Glomerular visceral epithelial cell (primary cell): ENCODE measurements around the gene EFS.

Experiments
- DNase-seq: peaks from one replicate; pipeline ENCODE4 v3.0.0-alpha.2; 2016; ENCODE audit errors: extremely low spot score

EFS gene

GRCh38 chr14:23378612-23379220 lies 13.7 kb upstream of the EFS start:
- no peak for DNase-seq

- DNase-seq = no peak
Observed at GRCh38 chr14:23377573-23378563, 12.9 kb upstream of the EFS start.

- DNase-seq = no peak
Observed at GRCh38 chr14:23377198-23377550, 12.2 kb upstream of the EFS start.

- DNase-seq = no peak
Observed at GRCh38 chr14:23376482-23377197, 11.7 kb upstream of the EFS start, which contains the start of gene CMTM5. Gene CMTM5 (plus strand): TSS chr14:23377046. CDS start chr14:23377252, 206 bp downstream.

- DNase-seq = no peak
Observed at GRCh38 chr14:23375527-23376251, 10.7 kb upstream of the EFS start.

GRCh38 chr14:23373041-23373440 lies 8.1 kb upstream of the EFS start:
- DNase-seq = no peak

GRCh38 chr14:23372509-23372908 lies 7.5 kb upstream of the EFS start, which contains the start of gene IL25:
Gene IL25 (plus strand): TSS chr14:23372809.
- DNase-seq = no peak

GRCh38 chr14:23371865-23372264 lies 6.9 kb upstream of the EFS start:
- no peak for DNase-seq

- no peak for DNase-seq
Observed at GRCh38 chr14:23370221-23370620, 5.2 kb upstream of the EFS start.

GRCh38 chr14:23366426-23366921 lies 1.5 kb upstream of the EFS start:
- DNase-seq = no peak

GRCh38 chr14:23365732-23366425 lies 907 bp upstream of the EFS start:
- DNase-seq = no peak

GRCh38 chr14:23364164-23365035 lies 572 bp downstream of the EFS start:
- no peak for DNase-seq

- DNase-seq = peak; percentile 11
Observed at GRCh38 chr14:23362200-23362599, 2.8 kb downstream of the EFS start.

GRCh38 chr14:23361763-23362162 lies 3.2 kb downstream of the EFS start:
- no peak for DNase-seq

GRCh38 chr14:23361320-23361719 lies 3.7 kb downstream of the EFS start:
- no peak for DNase-seq

- DNase-seq = no peak
Observed at GRCh38 chr14:23360496-23360895, 4.5 kb downstream of the EFS start.

GRCh38 chr14:23359722-23360447 lies 5.1 kb downstream of the EFS start:
- DNase-seq = no peak

GRCh38 chr14:23359167-23359626 lies 5.8 kb downstream of the EFS start:
- no peak for DNase-seq

- no peak for DNase-seq
Observed at GRCh38 chr14:23358553-23359166, 6.3 kb downstream of the EFS start.
